Measurements from ENCODE around the gene CEP85. TPM values are rescaled to one million over a fixed set of nuclear protein-coding genes. Genes with fewer than 3 reads are reported as not detected.

The CEP85 gene
- total and polyA plus RNA-seq, 10 of the 15 experiments (the other 5 are each of a cell fraction or from before 2014, with no cell fraction given), result 8.4 to 26.8 (median 21.5) TPM

- TF ChIP-seq CBX5 (IDR thresholded peaks at IDR 0.05; ENCODE audit: low read depth) (no peak), BCL11A (IDR thresholded peaks at IDR 0.05; ENCODE audit: low read depth, low read length) (no peak), CHD4 (IDR thresholded peaks at IDR 0.05) (no peak), CBX3 (IDR thresholded peaks at IDR 0.05; ENCODE audit: borderline replicate concordance, low read depth) (no peak), IKZF2 (IDR thresholded peaks at IDR 0.05) (no peak), ZZZ3 (IDR thresholded peaks at IDR 0.05; ENCODE audit: control insufficient read depth, insufficient read length, low read depth) (no peak)
Measured at GRCh38 chr1:26188477-26188876, 45.5 kb upstream of the CEP85 start (continued).

DNA sequence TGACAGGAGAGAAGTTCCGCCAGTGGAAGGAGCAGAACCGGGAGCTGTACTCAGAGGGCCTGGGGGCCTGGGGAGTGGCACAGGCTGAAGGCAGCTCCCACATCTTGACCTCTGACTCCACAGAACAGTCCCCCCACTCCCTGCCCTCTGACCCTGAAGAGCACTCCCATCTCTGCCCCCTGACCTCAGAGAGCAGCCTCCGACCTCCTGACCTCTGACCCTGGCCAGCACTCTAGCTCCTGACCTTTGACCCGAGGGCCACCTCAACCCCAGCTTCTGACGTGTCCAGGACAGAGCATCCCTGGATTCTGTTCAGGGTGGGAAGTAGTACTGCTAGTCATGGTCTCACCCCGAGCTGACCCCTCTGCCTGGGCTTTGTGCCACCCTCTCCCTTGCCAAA is 44.7 kb upstream of the CEP85 start:
- no TSS peak for BruUV-seq (replicated peaks)
- WGBS (ENCODE audit: insufficient coverage, insufficient replicate concordance, low lambda C conversion rate, missing lambda C conversion rate), result 28% methylated on average over 6 of the region's 6 CpGs
- TF ChIP-seq, protein P1, sequence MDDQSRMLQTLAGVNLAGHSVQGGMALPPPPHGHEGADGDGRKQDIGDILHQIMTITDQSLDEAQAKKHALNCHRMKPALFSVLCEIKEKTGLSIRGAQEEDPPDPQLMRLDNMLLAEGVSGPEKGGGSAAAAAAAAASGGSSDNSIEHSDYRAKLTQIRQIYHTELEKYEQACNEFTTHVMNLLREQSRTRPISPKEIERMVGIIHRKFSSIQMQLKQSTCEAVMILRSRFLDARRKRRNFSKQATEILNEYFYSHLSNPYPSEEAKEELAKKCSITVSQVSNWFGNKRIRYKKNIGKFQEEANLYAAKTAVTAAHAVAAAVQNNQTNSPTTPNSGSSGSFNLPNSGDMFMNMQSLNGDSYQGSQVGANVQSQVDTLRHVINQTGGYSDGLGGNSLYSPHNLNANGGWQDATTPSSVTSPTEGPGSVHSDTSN (IDR thresholded peaks at IDR 0.05; ENCODE audit: insufficient replicate concordance, low read depth, low read length), result no peak
- TF ChIP-seq TAF1 (IDR thresholded peaks at IDR 0.05; ENCODE audit: borderline replicate concordance, low read depth, low read length) (no peak), ZNF592 (IDR thresholded peaks at IDR 0.05) (no peak), NBN (IDR thresholded peaks at IDR 0.05) (no peak), SMAD1 (IDR thresholded peaks at IDR 0.05; ENCODE audit: low read depth, partially characterized antibody) (no peak), CBFB (IDR thresholded peaks at IDR 0.05; ENCODE audit: low read depth) (no peak)
- TF ChIP-seq, protein P2, sequence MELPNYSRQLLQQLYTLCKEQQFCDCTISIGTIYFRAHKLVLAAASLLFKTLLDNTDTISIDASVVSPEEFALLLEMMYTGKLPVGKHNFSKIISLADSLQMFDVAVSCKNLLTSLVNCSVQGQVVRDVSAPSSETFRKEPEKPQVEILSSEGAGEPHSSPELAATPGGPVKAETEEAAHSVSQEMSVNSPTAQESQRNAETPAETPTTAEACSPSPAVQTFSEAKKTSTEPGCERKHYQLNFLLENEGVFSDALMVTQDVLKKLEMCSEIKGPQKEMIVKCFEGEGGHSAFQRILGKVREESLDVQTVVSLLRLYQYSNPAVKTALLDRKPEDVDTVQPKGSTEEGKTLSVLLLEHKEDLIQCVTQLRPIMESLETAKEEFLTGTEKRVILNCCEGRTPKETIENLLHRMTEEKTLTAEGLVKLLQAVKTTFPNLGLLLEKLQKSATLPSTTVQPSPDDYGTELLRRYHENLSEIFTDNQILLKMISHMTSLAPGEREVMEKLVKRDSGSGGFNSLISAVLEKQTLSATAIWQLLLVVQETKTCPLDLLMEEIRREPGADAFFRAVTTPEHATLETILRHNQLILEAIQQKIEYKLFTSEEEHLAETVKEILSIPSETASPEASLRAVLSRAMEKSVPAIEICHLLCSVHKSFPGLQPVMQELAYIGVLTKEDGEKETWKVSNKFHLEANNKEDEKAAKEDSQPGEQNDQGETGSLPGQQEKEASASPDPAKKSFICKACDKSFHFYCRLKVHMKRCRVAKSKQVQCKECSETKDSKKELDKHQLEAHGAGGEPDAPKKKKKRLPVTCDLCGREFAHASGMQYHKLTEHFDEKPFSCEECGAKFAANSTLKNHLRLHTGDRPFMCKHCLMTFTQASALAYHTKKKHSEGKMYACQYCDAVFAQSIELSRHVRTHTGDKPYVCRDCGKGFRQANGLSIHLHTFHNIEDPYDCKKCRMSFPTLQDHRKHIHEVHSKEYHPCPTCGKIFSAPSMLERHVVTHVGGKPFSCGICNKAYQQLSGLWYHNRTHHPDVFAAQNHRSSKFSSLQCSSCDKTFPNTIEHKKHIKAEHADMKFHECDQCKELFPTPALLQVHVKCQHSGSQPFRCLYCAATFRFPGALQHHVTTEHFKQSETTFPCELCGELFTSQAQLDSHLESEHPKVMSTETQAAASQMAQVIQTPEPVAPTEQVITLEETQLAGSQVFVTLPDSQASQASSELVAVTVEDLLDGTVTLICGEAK (IDR thresholded peaks at IDR 0.05; ENCODE audit: borderline replicate concordance), result no peak

More for the DNA sequence above, 44.7 kb upstream of the CEP85 start:
- no peaks in the 10 kb centered on the region for H3K27me3 ChIP-seq (replicated peaks in 1 of 2; ENCODE audit: control insufficient read depth in 2 of 2, insufficient read depth in 2 of 2, low read length in 1 of 2)
- no peaks in the 10 kb centered on the region for H3K9me3 ChIP-seq (replicated peaks; ENCODE audit: control insufficient read depth, insufficient read depth, low read length)
- H3K4me3 ChIP-seq, result no peak overlapping the region
- no peaks in the 10 kb centered on the region for H3K36me3 ChIP-seq (ENCODE audit: control insufficient read depth in 2 of 2, insufficient read depth in 2 of 2, low read length in 1 of 2)
- CTCF ChIA-PET, result interaction anchor here (1.1 to 1.4 kb wide), 3 partner anchors 9 to 46 kb away, joined by 3 read pairs; partner anchors contain the start of gene ZNF593
- H3K4me2 ChIP-seq (ENCODE audit: control insufficient read depth, insufficient read depth), result no peak overlapping the region
- FAIRE-seq, result no peak
- SMC1A ChIA-PET (ENCODE audit: uncharacterized antibody, unreplicated experiment), result interaction anchor here (0.7 kb wide), 1 partner anchor 44 kb away, joined by 3 read pairs; no protein-coding TSS in a partner anchor
- RAD21 ChIA-PET (ENCODE audit: unreplicated experiment), result interaction anchor here (0.9 kb wide), 1 partner anchor 45 kb away, joined by 3 read pairs; no protein-coding TSS in a partner anchor
- H3K4me1 ChIP-seq (ENCODE audit: control insufficient read depth, insufficient read depth, low read length), result no peaks in the 10 kb centered on the region
- no peak for ATAC-seq
- H3K27ac ChIP-seq (ENCODE audit: control insufficient read depth, insufficient read depth), result no peak overlapping the region
- POLR2A ChIA-PET, result no interaction called here
- no peak for DNase-seq (ENCODE audit: low read depth, low spot score)
- in situ Hi-C loops (cut with MboI), result no loop called here
- no peaks in the 10 kb centered on the region for H4K20me1 ChIP-seq (ENCODE audit: control insufficient read depth, insufficient read depth)
- intact Hi-C loops (cut with micrococcal nuclease; ENCODE audit: unreplicated experiment), result no loop called here
- no peaks in the 10 kb centered on the region for H3K79me2 ChIP-seq (ENCODE audit: control insufficient read depth, insufficient read depth, low read length)
- no peak overlapping the region for H2AFZ ChIP-seq (ENCODE audit: control insufficient read depth, low read depth, low read length)
- H3K9ac ChIP-seq (ENCODE audit: control insufficient read depth, insufficient read depth, low read length), result no peak overlapping the region
